GM12878 (cell line): Measurements from ENCODE around the gene IL4.

Source experiments
- EP300 ChIP-seq, 2 experiments: fragments of 150-350 bp in 1 of 2; IDR thresholded peaks; 2 replicates each; pipeline ENCODE4 v1.6.1; 2011 to 2012; ENCODE audit warnings: low read depth in 2 of 2, low read length in 2 of 2, borderline replicate concordance in 1 of 2, improper control_type of control experiment in 1 of 2, inconsistent platforms in 1 of 2; ENCODE audit not compliant: control insufficient read depth in 1 of 2
- FOS ChIP-seq: IDR thresholded peaks from 3 replicates; pipeline ENCODE4 v1.6.1; 2011; ENCODE audit warnings: borderline replicate concordance; ENCODE audit not compliant: insufficient read length; ENCODE audit errors: extremely low read depth
- HDAC6 ChIP-seq: fragments of 200-600 bp; sonication (generic); IDR thresholded peaks from one replicate; pipeline ENCODE4 v1.8.0; 2017; ENCODE audit warnings: antibody characterized with exemption; ENCODE audit not compliant: unreplicated experiment
- JUND ChIP-seq: IDR thresholded peaks from 2 replicates; pipeline ENCODE4 v1.6.1; 2012; ENCODE audit warnings: low read depth, mild to moderate bottlenecking, low read length, improper control_type of control experiment, moderate library complexity
- POLR2A ChIP-seq: IDR thresholded peaks from 2 replicates; pipeline ENCODE4 v1.6.1; 2011; ENCODE audit warnings: low read depth, mild to moderate bottlenecking, low read length
- POLR2AphosphoS5 ChIP-seq: IDR thresholded peaks from 2 replicates; pipeline ENCODE4 v1.6.1; 2011; ENCODE audit warnings: mild to moderate bottlenecking, low read length, inconsistent platforms
- SPI1 ChIP-seq: IDR thresholded peaks from 2 replicates; pipeline ENCODE4 v1.6.1; 2011; ENCODE audit warnings: low read depth, mild to moderate bottlenecking, low read length, moderate library complexity, borderline replicate concordance; ENCODE audit not compliant: insufficient read depth
- SREBF1 ChIP-seq: IDR thresholded peaks from 2 replicates; pipeline ENCODE4 v1.6.1; 2012; ENCODE audit warnings: mild to moderate bottlenecking, low read length
- TF ChIP-seq, protein P1 (sequence below), 3 experiments: IDR thresholded peaks in 2 of 3; conservative IDR thresholded peaks in 1 of 3; 2 replicates each; pipeline ENCODE4 v1.5.1; 2011; ENCODE audit warnings: low read depth in 3 of 3, low read length in 3 of 3, mild to moderate bottlenecking in 3 of 3, control low read depth in 2 of 3, moderate library complexity in 2 of 3, inconsistent platforms in 1 of 3, mixed read lengths in 1 of 3; ENCODE audit not compliant: control insufficient read depth in 2 of 3, insufficient read depth in 1 of 3; ENCODE audit errors: extremely low read depth in 1 of 3

DNA sequence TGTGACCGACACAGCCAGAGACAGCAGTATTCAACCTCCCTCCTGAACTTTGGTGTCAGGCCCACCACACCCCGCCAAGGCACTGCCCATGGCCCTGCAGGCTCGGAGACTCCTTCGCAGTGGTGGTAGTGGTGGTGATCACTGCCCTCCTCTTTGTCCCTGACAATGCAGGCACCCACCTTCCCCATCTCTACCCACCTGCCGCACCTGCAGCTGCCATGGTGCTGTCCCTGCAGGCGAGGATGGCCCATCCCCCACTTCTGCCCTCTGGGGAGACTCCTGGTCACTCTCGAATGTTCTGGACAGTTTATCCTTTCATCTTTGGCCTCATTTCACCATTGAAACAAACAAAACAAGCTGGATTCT lies 4.4 kb upstream of the IL4 start:
- TF ChIP-seq SPI1 (no peak), HDAC6 (no peak), POLR2AphosphoS5 (no peak), POLR2A (no peak), FOS (no peak), SREBF1 (no peak), EP300 (IDR thresholded peaks at IDR 0.05; ENCODE audit: borderline replicate concordance in 1 of 2, control insufficient read depth in 1 of 2, low read depth in 2 of 2, low read length in 2 of 2) (no peak), JUND (no peak)
- TF ChIP-seq, protein P1, sequence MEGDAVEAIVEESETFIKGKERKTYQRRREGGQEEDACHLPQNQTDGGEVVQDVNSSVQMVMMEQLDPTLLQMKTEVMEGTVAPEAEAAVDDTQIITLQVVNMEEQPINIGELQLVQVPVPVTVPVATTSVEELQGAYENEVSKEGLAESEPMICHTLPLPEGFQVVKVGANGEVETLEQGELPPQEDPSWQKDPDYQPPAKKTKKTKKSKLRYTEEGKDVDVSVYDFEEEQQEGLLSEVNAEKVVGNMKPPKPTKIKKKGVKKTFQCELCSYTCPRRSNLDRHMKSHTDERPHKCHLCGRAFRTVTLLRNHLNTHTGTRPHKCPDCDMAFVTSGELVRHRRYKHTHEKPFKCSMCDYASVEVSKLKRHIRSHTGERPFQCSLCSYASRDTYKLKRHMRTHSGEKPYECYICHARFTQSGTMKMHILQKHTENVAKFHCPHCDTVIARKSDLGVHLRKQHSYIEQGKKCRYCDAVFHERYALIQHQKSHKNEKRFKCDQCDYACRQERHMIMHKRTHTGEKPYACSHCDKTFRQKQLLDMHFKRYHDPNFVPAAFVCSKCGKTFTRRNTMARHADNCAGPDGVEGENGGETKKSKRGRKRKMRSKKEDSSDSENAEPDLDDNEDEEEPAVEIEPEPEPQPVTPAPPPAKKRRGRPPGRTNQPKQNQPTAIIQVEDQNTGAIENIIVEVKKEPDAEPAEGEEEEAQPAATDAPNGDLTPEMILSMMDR (IDR thresholded peaks at IDR 0.05 in 2 of 3, conservative IDR thresholded peaks at IDR 0.05 in 1 of 3; ENCODE audit: control insufficient read depth in 2 of 3, extremely low read depth in 1 of 3, insufficient read depth in 1 of 3, low read depth in 3 of 3, low read length in 3 of 3), result no peak
